ENCODE measurements around the gene ATAD3C.

- no peak for TF ChIP-seq POLR2A (IDR thresholded peaks at IDR 0.05; ENCODE audit: extremely low read depth, insufficient read length)
- no peak for TF ChIP-seq CTCF (IDR thresholded peaks at IDR 0.05; ENCODE audit: low read depth, low read length)
- TF ChIP-seq MAX (IDR thresholded peaks at IDR 0.05; ENCODE audit: low read depth, low read length): no peak
- no peak for TF ChIP-seq MYC (IDR thresholded peaks at IDR 0.05; ENCODE audit: low read depth, low read length)
Measured at GRCh38 chr1:1430114-1430982, 19.1 kb upstream of the ATAD3C start.
